HG03135 (cell line): Measurements from ENCODE around the gene SELENOO.
"Not testable (repeated sequence)": the region's sequence is repeated elsewhere in the genome, so short reads cannot be mapped to it uniquely, and the experiment has no call there.

Experiments used
- ATAC-seq: cut with Tn5 transposase; IDR thresholded peaks from one replicate; pipeline ENCODE4 v1.9.1; 2021; ENCODE audit warnings: mild to moderate bottlenecking, moderate library complexity; ENCODE audit not compliant: unreplicated experiment

Gene SELENOO, protein sequence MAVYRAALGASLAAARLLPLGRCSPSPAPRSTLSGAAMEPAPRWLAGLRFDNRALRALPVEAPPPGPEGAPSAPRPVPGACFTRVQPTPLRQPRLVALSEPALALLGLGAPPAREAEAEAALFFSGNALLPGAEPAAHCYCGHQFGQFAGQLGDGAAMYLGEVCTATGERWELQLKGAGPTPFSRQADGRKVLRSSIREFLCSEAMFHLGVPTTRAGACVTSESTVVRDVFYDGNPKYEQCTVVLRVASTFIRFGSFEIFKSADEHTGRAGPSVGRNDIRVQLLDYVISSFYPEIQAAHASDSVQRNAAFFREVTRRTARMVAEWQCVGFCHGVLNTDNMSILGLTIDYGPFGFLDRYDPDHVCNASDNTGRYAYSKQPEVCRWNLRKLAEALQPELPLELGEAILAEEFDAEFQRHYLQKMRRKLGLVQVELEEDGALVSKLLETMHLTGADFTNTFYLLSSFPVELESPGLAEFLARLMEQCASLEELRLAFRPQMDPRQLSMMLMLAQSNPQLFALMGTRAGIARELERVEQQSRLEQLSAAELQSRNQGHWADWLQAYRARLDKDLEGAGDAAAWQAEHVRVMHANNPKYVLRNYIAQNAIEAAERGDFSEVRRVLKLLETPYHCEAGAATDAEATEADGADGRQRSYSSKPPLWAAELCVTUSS

GRCh38 chr22:50200461-50201190 is at the start of gene SELENOO:
Gene SELENOO, plus strand, starts transcription at chr22:50201011. Its CDS starts 26 bp downstream, at chr22:50201037.
- ATAC-seq: peak; percentile 59

- ATAC-seq: no peak
Observed at GRCh38 chr22:50151571-50152537, 49.0 kb upstream of the SELENOO start.

GRCh38 chr22:50153056-50153755 is 47.6 kb upstream of the SELENOO start:
- no peak for ATAC-seq

DNA sequence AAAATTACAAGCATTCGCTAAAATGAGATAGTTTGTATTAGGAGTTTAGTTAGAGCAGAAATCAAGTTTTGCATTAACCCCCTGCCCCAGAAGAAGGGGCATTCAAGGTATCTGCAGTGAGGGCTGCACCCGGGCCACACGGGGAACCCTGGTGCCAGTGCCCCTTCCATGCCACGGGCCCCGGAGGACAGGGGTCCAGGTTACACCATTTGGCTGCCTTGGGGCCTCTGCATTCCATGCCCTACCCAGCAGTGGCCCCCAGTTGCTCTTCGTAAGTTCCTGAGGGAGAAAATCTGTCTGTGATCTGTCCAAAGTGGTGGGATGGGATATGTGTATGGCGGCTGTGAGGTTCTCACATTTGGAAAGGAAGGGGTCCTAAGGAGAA is 47.1 kb upstream of the SELENOO start:
- ATAC-seq: no peak

GRCh38 chr22:50157709-50158375 is 43.0 kb upstream of the SELENOO start:
- no peak for ATAC-seq

GRCh38 chr22:50160947-50161346 is 39.9 kb upstream of the SELENOO start:
- no peak for ATAC-seq

GRCh38 chr22:50161508-50162390 is 39.1 kb upstream of the SELENOO start:
- no peak for ATAC-seq

DNA sequence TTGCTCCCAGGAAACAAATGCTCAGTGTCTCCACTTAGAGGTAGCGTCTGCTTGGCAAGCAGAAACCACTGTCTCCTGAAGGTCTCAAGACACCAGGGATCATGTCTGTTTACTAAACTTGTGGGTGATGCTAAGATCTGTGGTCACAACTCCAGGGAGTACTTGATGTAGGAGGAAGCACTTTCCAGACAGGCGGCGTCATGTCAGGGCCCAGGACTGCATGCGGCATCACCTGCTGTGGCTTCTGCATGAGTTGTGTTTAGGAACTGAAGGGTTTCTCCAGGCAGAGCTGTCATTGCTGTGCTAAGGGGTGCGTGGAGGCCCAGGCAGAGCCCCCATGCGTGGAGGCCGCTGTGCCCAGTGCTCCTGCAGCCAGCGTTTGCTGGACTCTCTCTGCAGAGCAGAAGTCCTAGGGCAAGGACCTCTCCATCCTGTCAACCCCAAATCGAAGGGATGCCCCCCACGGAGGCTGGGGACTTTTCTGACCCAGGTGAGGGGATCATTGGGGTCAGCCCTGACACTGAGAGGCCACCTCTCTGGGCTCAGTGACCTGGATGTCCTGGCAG is 38.3 kb upstream of the SELENOO start:
- no peak for ATAC-seq

- no peak for ATAC-seq
Observed at GRCh38 chr22:50165436-50166123, 35.2 kb upstream of the SELENOO start.

DNA sequence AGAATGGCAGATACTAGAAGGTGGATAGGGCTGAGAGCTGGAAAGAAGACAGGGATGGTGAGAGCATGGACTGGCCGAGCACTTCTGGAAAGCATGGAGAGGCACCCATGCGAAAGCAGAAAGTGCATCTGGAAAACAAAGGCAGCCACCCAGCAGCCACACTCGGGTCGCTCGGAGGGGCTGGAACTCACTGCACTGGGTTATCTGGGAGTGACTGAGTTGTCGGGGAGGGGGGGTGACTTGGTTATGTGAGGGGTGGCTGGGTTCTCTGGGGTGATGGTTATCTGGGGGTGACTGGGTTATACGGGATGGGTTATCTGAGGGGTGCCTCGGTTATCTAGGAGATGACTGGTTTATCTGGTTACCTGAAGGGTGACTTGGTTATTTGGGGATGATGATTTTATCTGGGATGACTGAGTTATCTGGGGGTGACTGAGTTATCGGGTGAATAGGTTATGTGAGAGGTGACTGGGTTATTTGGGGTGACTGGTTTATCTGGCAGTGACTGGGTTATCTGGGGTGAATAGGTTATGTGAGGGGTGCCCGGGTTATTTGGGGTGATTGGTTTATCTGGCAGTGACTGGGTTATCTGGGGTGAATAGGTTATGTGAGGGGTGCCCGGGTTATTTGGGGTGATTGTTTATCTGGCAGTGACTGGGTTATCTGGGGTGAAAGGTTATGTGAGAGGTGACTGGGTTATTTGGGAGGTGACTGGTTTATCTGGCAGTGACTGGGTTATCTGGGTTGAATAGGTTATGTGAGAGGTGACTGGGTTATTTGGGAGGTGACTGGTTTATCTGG is 32.9 kb upstream of the SELENOO start:
- no peak for ATAC-seq

- not testable (repeated sequence) for ATAC-seq
Observed at GRCh38 chr22:50168490-50169180, 32.2 kb upstream of the SELENOO start.

DNA sequence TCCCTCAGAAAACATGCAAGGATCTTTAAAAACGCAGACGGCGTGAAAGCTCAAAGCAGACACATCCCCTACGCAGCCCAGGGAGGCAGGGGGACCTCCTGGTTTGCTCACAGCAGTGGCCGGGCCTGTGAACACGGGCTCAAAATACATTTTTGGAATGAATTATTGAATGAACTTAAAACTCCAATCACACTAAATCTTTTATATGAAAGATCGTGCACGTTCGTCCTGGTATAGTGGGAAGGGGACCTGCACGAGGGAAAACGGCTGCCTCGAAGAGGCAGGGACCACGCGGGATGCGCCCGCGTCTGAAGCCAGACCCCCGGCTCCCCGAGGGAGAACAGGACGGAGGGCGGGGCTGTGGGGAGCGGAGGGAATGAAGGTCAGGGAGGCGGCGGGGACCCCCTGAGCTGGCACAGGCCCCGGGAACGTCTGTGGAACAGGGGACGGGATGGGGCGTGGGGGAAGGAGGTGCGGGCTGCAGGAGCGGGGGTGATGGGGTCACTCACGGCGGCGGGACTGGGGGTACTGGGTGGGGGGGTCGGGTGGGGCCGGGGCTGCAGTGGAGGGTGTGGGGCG is 31.5 kb upstream of the SELENOO start:
- no peak for ATAC-seq

DNA sequence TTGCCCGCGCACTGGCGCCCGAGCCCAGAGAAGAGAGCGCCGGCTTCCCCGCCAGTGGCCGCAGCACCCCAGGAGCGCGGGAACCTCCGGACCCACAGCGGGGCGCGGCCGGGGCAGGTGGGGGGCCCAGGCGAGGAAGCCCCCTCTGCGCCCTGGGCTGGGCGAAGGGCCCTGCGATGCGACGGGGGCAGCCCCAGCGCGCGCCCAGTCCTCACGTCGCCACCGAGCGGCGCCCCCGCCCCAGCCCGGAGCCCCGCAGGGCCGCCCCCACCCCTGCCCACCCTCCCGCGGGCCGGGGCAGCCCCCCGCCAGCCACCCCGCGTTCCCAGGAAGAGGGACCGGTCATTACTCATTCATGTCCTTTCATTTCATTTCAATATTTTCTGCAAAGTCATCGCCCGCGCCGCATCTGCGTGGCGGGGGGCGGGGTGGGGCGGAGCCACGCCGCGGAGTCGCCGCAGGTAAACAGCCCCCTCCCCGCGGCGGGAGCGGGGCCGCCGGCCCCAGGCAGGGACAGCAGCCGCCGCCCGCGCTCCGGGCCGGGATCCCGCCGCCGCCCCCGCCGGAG is 31.0 kb upstream of the SELENOO start:
- ATAC-seq: no peak

GRCh38 chr22:50170453-50171318 is 30.1 kb upstream of the SELENOO start, which contains the start of gene PANX2:
Gene PANX2, plus strand, starts transcription at chr22:50170731. Its CDS starts 0 bp downstream, at chr22:50170731.
- no peak for ATAC-seq
